Measurements from ENCODE around the gene TOB1.
A peak's percentile ranks its signal among the peaks of the same experiment; 100 is the strongest.

Gene TOB1

GRCh38 chr17:50845240-50846147 is 20.7 kb downstream of the TOB1 start:
- DNase-seq (ENCODE audit: low read depth, low spot score): peak; percentile 63

- peak; percentile 65 for DNase-seq (ENCODE audit: low read depth, low spot score)
Measured at GRCh38 chr17:50844117-50844700, 21.9 kb downstream of the TOB1 start.

GRCh38 chr17:50843150-50843905 is 22.8 kb downstream of the TOB1 start:
- DNase-seq (ENCODE audit: low read depth, low spot score): no peak

GRCh38 chr17:50842506-50843149 is 23.5 kb downstream of the TOB1 start:
- DNase-seq (ENCODE audit: low read depth, low spot score): no peak

- DNase-seq (ENCODE audit: low read depth, low spot score): peak; percentile 90
Measured at GRCh38 chr17:50841949-50842354, 24.2 kb downstream of the TOB1 start.

- DNase-seq (ENCODE audit: low read depth, low spot score): no peak
Measured at GRCh38 chr17:50841277-50841948, 24.7 kb downstream of the TOB1 start.

GRCh38 chr17:50840311-50840851 is 25.8 kb downstream of the TOB1 start:
- no peak for DNase-seq (ENCODE audit: low read depth, low spot score)

GRCh38 chr17:50839591-50840310 is 26.4 kb downstream of the TOB1 start:
- DNase-seq (ENCODE audit: low read depth, low spot score): no peak

GRCh38 chr17:50837980-50838954 is 27.9 kb downstream of the TOB1 start:
- no peak for DNase-seq (ENCODE audit: low read depth, low spot score)

- DNase-seq (ENCODE audit: low read depth, low spot score): no peak
Measured at GRCh38 chr17:50837286-50837979, 28.7 kb downstream of the TOB1 start.

GRCh38 chr17:50836826-50837225 is 29.3 kb downstream of the TOB1 start:
- no peak for DNase-seq (ENCODE audit: low read depth, low spot score)

GRCh38 chr17:50835301-50836234 is 30.6 kb downstream of the TOB1 start, which contains the start of gene WFIKKN2:
Gene WFIKKN2, plus strand, starts transcription at chr17:50835586. Its CDS starts 352 bp downstream, at chr17:50835938.
- no peak for DNase-seq (ENCODE audit: low read depth, low spot score)

GRCh38 chr17:50834429-50835300 is 31.5 kb downstream of the TOB1 start:
- peak; percentile 63 for DNase-seq (ENCODE audit: low read depth, low spot score)

GRCh38 chr17:50833510-50834428 is 32.4 kb downstream of the TOB1 start:
- no peak for DNase-seq (ENCODE audit: low read depth, low spot score)

- no peak for DNase-seq (ENCODE audit: low read depth, low spot score)
Measured at GRCh38 chr17:50832864-50833381, 33.2 kb downstream of the TOB1 start.

All from ELF-1 (cell line).